ENCODE results near the gene GET4. TPM values are rescaled to one million over a fixed set of nuclear protein-coding genes. Genes with fewer than 3 reads are reported as not detected.

GET4 gene
- total and polyA plus RNA-seq, 2 donors from 2014 or later, result 44.8 to 80.8 TPM

GRCh38 chr7:881441-882234 is 5.3 kb downstream of the GET4 start:
- Histone ChIP-seq H3K27ac (ENCODE audit: low read depth in 2 of 2, low read length in 2 of 2) (peak overlapping the region; percentile 11 to 60), H3K9ac (ENCODE audit: low read length in 3 of 3) (peak overlapping the region in 1 of 3 donors; percentile 26), H3K4me1 (ENCODE audit: control insufficient read depth in 2 of 3, insufficient read depth in 2 of 3, low read depth in 1 of 3, low read length in 3 of 3) (peaks cover 0 to 34% (median 12%) of the 10 kb centered on the region in 3 donors), H3K4me3 (ENCODE audit: low read length in 3 of 3) (no peak overlapping the region), H3K36me3 (ENCODE audit: control insufficient read depth in 2 of 3, insufficient read depth in 3 of 3, low read length in 3 of 3) (peaks cover 0 to 6% (median 2%) of the 10 kb centered on the region in 3 donors), H3K9me3 (ENCODE audit: control insufficient read depth in 2 of 3, insufficient read depth in 1 of 3, low read length in 3 of 3) (no peaks in the 10 kb centered on the region), H3K27me3 (ENCODE audit: control insufficient read depth, insufficient read depth, low read length) (no peaks in the 10 kb centered on the region)
- DNase-seq (peak in 1 of 5 donors; percentile 9), FAIRE-seq (no peak)
- intact Hi-C loops (cut with DNase I), result no loop called here
- no peak for TF ChIP-seq CTCF (IDR thresholded peaks at IDR 0.05; ENCODE audit: borderline replicate concordance, extremely low read depth, insufficient read depth)

- H3K4me3 ChIP-seq (ENCODE audit: low read length in 3 of 3), result no peak overlapping the region
- TF ChIP-seq CTCF (IDR thresholded peaks at IDR 0.05; ENCODE audit: borderline replicate concordance, extremely low read depth, insufficient read depth), result no peak
- H3K27me3 ChIP-seq (ENCODE audit: control insufficient read depth, insufficient read depth, low read length), result no peaks in the 10 kb centered on the region
- H3K36me3 ChIP-seq (ENCODE audit: control insufficient read depth in 2 of 3, insufficient read depth in 3 of 3, low read length in 3 of 3), result peaks cover 0 to 13% (median 2%) of the 10 kb centered on the region in 3 donors
- peak in 1 of 5 donors; percentile 56 for DNase-seq
- intact Hi-C loops (cut with DNase I), result no loop called here
- FAIRE-seq, result no peak
- H3K9me3 ChIP-seq (ENCODE audit: control insufficient read depth in 2 of 3, insufficient read depth in 1 of 3, low read length in 3 of 3), result no peaks in the 10 kb centered on the region
- H3K9ac ChIP-seq (ENCODE audit: low read length in 3 of 3), result peak overlapping the region in 1 of 3 donors; percentile 26
- peak overlapping the region; percentile 23 to 60 for H3K27ac ChIP-seq (ENCODE audit: low read depth in 2 of 2, low read length in 2 of 2)
- peaks cover 0 to 37% (median 12%) of the 10 kb centered on the region in 3 donors for H3K4me1 ChIP-seq (ENCODE audit: control insufficient read depth in 2 of 3, insufficient read depth in 2 of 3, low read depth in 1 of 3, low read length in 3 of 3)
Measured at GRCh38 chr7:882336-883035, 6.1 kb downstream of the GET4 start.

- Histone ChIP-seq H3K9me3 (ENCODE audit: control insufficient read depth in 2 of 3, insufficient read depth in 1 of 3, low read length in 3 of 3) (no peaks in the 10 kb centered on the region), H3K9ac (ENCODE audit: low read length in 3 of 3) (no peak overlapping the region), H3K4me3 (ENCODE audit: low read length in 3 of 3) (no peak overlapping the region), H3K27ac (ENCODE audit: low read depth in 2 of 2, low read length in 2 of 2) (peak overlapping the region in 1 of 2 donors; percentile 23), H3K27me3 (ENCODE audit: control insufficient read depth, insufficient read depth, low read length) (no peaks in the 10 kb centered on the region), H3K4me1 (ENCODE audit: control insufficient read depth in 2 of 3, insufficient read depth in 2 of 3, low read depth in 1 of 3, low read length in 3 of 3) (peaks cover 0 to 37% (median 12%) of the 10 kb centered on the region in 3 donors), H3K36me3 (ENCODE audit: control insufficient read depth in 2 of 3, insufficient read depth in 3 of 3, low read length in 3 of 3) (peaks cover 0 to 16% (median 2%) of the 10 kb centered on the region in 3 donors)
- DNase-seq, result peak in 2 of 5 donors; percentile 35 to 66
- TF ChIP-seq CTCF (IDR thresholded peaks at IDR 0.05; ENCODE audit: borderline replicate concordance, extremely low read depth, insufficient read depth), result no peak
- FAIRE-seq, result no peak
- intact Hi-C loops (cut with DNase I), result no loop called here
Measured at GRCh38 chr7:883055-884021, 7.0 kb downstream of the GET4 start.

Data from kidney (tissue), 14 donors.